GM18499 (cell line): ENCODE results near the gene STX18.
"Not testable (repeated sequence)": the region's sequence is repeated elsewhere in the genome, so short reads cannot be mapped to it uniquely, and the experiment has no call there.

Experiments
- ATAC-seq: cut with Tn5 transposase; IDR thresholded peaks from one replicate; pipeline ENCODE4 v1.9.1; 2021; ENCODE audit warnings: moderate number of reproducible peaks; ENCODE audit not compliant: insufficient read depth, unreplicated experiment

The STX18 gene

DNA sequence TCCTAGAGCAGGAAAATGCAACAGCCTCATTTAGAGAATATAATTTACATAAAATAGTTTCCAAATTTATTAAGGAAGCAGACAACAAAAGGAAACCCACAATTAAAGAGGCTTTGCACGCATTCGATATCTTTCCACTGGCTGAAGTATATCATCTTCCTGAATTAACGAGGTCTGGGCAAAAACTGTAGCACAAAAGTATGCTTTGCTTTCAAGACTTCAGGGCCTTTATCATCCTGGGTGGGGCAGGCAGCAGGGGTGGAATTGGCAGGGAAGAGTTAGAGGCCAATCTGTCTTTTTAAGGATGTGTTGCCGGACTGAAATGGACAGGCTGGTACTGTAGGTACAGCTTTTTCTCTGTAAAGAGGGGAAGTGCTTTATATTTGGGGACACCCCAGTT, 17.0 kb upstream of the STX18 start:
- ATAC-seq: no peak

DNA sequence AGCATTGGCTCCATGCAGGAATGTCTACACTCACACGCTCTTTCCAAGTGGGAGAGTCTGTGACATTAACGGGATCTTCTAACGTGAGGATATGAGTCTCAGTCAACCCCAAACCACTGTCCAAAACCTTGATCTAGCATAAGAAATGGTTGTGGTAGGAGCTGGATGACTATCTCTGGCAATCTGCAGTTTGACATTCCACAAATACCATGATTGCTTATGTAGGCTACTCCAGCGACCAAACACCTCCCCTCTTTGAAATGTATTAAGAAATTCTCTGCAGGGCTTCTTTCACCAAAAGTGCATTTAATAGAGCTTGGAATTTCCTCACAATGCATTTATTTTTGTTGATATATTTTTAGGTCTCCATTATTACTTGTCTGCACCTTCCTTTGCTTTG, 14.1 kb upstream of the STX18 start:
- ATAC-seq: no peak

DNA sequence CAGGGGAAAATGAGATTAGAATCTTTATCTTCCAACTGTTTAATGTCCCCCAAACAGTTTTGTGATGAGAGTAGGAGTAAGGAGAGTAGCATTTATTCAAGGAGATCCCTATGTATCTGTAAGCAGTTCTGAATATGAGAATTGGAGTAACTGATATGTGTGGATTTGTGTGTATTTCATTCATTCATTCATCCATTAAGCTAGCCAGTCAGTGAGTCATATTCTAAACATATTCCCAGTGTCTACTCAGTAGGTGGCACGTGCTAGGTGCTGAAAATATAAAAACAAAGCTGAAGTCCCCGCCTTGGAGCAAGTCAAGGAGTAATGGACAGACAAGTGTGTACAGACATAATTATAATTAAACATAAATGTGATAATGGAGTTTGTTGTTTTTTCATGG, 12.4 kb upstream of the STX18 start:
- ATAC-seq: no peak

DNA sequence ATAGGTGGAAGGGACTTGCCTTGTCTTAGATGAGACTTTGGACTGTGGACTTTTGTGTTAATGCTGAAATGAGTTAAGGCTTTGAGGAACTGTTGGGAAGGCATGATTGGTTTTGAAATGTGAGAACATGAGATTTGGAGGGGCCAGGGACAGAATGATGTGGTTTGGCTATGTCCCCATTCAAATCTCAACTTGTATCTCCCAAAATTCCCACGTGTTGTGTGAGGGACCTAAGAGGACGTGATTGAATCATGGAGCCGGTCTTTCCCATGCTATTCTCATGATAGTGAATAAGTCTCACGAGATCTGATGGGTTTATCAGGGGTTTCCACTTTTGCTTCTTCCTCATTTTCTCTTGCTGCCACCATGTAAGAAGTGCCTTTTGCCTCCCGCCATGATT, 10.2 kb upstream of the STX18 start:
- not testable (repeated sequence) for ATAC-seq

DNA sequence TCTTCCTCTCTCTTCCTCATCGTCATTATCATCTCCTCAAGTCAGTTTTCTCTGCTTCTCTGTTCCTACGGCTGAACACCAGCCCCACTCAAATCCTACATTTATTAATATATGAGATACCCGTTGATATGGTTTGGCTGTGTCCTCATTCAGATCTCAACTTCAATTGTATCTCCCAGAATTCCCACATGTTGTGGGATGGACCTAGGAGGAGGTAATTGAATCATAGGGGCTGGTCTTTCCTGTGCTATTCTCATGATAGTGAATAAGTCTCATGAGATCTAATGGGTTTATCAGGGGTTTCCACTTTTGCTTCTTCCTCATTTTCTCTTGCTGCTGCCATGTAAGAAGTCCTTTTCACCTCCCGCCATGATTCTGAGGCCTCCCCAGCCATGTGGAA, 8.3 kb upstream of the STX18 start:
- not testable (repeated sequence) for ATAC-seq

DNA sequence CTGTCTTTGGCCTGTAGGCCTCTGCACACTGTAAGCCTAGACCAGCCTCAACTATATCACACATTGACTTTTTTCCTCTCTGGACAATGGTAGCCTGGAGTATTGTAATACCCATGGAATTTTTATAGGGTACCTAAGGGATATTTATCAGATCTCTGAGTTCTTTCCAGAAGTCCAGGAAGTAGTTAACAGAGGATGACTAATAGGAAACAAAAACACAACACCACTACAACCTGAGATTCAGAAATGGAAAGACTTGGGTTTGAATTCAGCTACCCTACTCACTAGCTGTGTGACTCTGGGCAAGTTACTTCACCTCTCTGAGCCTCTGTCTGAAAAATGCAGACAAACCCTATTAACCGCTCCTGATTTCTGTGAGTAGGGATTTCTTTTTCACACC, 7.7 kb upstream of the STX18 start:
- ATAC-seq: no peak

DNA sequence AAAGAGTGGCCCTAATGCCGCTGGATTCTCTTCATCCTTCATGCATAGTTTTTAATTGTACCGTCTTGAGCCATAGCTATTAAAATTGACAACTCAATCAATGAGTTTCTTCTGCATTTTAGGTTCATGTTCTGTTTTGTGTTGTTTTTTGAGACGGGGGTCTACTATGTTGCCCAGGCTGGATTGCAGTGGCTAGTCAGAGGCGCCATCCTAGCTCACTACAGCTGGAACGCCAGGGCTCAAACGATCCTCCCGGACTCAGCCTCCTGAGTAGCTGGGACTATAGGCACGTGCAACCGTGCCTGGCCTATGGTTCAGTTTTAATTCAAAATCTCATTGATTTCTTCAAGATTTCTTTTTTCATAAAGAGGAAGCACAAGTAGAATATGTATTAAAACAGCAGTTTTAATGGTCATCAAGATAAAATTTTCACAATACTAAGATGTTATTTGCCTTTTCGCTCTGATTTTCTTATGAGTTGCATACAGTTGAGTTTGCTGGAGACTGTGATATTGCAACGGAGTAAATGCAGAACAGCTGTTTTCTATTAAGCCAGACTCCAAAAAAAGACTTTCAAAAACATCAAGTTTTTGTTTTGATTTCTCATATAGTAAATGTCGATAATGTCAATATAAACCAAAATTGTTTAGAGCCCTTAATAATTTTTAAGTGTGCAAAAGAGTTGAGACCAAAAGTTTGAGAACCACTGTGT, 1.1 kb upstream of the STX18 start:
- ATAC-seq: no peak

DNA sequence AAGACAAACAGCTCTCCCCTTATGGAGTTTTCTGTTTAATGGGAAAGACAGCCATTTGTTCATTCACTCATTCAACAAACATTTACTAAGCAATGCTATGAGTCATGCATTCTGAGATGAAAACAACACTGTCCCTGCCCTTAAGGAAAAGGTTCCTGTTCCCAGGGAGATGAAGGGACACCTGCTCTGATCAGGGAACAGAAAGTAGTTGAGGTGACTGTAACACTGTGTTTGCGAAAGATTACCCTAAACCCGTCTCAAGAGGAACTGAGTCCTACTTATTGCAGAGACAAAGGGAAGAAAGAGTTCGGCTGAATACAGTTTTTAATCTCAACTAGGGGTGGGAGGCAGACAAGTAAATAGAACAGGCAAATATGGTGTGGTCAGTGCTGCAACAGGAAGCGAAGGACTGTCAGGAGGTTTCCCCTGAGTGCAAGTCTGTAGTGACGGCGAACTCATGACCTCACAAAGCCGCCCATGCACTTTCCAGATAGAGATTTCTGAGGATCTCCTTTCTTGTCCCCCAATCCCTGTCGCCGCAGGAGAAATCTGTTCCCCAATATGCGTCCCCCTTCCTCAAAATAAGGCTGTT, 712 bp downstream of the STX18 start:
- ATAC-seq: no peak

DNA sequence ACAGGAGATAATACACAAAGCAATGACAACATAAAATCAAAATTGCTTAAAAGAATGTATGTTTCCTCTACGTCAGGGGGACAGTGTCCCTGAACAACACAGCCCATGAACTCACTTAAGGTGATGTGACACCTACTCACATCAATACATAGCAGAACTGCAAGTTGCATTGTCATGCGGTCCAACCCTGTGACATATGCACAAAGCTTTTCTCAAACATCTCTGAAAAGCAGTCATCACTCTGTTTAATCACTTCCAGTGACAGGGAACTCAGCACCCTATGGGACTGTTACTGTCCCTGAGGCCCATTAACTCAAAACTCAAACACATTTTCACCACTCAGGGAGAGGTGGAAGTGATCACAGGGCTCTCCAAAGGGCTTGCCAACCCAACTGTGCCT, 2.4 kb downstream of the STX18 start:
- no peak for ATAC-seq

DNA sequence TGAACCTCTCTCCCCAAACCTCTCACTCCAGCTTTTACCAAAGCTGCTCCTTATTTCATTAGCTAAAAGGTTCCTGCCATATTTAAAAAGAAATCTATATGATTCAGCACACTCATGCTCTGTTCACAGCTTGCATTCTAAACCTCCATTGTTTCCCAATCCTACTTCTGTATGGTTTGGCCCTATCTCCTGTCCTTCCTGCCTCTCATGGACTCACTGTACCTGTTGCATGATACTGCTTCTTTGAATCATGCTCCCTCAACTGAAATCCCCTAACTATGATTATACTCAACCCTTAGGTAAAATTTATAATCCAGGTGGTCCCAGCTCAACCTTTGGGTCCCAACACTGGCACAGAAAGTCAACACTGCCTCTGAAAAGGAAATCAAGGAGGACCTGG, 6.3 kb downstream of the STX18 start:
- ATAC-seq: no peak

DNA sequence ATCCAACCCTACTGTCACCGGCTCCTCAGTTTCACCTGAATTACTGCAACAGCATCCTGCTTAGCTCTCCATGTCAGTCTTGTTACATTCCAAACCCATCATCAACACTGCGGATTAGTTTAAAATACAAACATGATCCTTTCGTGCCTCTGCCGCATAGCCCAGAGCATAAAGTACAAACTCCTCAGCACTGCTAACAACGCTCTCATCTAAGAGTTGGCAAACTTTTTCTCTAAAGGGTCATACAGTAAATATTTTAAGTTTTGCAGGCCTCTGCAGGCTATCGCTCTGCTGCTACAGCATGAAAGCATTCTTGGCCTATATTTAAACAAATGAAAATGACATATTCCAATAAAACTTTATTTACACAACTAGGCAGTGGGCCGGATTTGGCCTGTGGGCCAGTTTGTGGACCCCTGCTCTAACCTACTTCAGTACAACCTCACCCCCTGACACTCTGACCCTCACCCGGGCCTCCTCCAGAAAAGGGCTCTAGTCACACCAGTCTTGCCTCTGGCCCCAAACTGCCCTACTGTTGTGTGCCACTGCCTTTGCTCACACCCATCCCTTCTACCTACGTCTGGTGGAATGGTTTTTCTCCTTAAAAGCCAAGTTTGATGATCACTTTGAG, 7.2 kb downstream of the STX18 start:
- no peak for ATAC-seq

DNA sequence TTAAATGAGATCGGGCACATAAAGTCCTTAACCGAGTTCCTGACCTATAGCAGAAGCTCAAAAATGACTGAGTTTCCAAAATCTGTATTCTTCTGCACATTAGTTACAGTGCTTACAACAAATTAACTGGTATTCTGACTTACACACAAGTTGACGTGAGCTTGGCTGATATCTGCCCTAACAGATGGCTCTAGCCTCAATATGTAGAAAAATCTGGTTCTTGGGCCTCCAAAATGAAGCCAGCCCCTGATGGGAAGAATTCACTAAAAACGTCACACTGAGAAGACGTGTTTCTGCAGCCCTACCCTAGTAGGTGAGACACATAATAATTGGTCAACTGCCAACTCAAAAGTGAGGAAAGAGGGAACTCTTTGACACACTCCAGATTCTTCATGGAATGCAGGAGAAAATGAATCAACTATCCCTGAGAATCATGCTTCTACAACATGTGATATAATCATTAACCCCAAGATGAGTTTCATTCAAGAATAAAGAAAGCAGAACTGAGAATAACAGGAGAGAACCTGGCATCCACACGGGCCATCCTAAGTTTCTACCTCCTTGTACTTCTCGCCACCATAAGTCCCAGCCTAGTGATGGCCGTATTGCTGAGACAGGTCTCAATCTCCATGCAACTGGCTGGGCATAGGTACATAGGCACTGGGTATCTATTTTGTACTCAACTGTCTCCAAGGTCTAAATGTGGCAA, 8.2 kb downstream of the STX18 start:
- no peak for ATAC-seq

DNA sequence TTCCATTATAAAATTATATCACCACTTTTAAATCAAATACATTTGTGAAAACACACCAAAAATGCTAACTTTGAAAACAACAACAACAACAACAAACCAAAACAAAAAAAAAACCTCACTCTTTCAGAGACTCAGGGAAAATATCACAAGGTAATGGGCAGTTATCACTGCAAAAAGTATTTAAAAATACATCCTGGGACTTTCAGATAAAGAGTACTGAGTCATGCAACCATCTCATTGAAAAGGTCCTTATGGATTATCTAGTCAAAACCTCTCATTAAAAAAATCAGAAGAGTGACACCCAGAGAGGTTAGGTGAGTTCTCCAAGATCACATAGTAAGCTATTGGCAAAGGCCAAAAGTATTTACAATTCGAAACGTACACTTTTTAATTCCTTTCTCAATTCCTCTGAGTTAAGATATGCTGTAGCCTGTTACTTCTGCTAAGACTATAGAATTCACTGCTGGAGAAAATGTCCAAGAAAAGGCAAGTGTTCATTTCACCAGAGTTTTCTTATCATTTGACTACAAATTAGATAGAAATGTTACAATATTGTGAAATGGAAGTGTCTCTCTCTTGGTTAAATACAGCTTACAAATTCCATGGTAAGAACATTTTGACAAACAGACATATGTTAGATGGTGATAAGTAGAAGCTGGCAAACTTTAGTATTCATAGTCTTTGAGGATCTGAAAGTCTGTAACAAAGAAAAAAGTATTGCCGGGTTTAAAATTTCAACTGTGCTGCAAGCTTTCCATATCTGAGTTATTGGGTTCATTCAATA, 9.3 kb downstream of the STX18 start:
- no peak for ATAC-seq

DNA sequence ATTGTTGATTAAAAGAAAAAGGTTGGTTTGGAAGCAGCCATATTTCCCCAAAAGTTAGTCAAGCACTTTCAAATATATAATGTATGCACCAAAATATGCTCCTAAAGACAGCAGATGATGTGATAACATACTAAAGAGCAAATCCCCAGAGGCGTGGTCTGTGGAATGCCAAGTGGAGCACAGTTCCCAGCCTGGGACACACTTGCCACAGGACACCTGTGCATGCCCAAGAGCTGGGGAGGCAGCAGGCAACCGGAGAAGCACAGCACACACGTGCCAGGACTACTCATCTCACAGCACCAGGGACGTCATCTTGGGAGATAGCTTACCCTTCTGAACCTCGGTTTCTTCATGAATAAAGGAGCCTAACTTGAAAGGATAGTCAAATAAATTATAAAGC, 12.5 kb downstream of the STX18 start:
- no peak for ATAC-seq

DNA sequence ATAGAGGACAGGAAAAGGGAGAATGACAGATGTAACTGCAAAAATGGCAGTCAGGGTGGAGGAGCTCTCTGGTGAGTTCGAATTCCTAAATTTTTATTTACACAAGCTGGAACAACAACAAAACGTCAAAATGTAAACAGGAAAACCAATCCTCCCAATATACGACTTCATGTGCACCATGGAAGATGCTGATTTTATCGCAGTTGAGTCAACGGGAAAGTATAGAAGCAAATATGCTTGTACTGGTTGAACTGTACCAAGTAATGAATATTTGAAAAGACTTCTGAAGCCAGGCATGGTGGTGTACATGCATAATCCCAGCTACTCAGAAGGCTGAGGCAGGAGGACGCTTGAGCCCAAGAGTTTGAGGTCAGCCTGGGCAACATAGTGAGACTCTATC, 15.4 kb downstream of the STX18 start:
- ATAC-seq: no peak

DNA sequence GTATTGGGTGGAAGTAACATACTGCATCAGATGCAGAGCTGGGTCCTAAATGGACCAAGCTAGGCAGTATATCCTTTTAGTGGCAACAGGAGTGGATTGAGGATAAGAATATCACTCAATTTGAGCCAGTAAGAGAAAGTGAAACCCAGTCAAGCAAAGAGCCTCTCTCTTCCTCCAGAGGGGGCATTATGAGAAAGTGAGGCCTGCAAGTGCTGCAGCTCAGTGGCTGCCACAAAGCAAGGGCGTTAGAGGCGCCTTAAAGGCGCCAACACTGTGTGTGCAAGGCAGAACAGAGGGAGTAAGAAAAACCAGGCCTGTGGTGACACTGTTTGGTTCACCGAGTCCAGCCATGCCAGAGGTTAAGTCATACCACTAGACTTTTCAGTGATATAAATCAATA, 17.5 kb downstream of the STX18 start:
- peak; percentile 87 for ATAC-seq

DNA sequence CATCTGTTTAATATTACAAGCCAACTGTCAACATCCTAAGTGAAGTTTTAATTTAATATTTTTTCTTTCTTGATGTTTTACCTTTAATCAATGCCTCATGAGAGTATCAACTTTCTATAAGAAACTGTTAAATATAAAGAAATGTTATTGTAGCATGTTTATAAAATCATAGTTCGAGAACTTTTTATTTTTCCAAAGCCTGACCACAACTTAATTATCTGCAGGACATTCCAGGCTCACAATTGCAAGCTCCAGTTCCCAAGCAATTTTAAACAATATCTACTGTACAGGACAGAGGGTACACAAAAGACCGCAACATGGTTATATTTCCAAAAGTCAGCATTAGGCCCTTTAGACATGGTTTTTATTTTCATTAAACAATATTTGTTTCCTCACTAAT, 20.1 kb downstream of the STX18 start:
- ATAC-seq: no peak

DNA sequence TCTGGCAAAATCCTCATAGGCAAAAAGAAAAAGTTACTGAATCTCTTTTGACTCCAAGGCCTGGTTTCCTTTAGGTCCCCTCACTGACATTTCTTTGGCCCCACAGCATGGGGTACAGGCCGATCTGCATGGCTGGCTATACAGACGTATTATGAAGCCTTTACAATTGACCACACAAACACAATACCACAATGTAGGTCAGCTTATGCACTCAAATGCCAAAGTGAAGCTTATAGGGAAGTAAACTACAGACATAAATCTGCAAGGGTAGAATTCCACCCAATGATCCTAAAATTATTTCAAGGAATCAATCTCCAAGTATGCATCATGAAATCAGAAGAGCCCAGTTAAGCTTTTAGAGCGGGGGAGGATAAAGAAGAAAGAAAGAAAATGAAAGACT, 20.7 kb downstream of the STX18 start:
- no peak for ATAC-seq

DNA sequence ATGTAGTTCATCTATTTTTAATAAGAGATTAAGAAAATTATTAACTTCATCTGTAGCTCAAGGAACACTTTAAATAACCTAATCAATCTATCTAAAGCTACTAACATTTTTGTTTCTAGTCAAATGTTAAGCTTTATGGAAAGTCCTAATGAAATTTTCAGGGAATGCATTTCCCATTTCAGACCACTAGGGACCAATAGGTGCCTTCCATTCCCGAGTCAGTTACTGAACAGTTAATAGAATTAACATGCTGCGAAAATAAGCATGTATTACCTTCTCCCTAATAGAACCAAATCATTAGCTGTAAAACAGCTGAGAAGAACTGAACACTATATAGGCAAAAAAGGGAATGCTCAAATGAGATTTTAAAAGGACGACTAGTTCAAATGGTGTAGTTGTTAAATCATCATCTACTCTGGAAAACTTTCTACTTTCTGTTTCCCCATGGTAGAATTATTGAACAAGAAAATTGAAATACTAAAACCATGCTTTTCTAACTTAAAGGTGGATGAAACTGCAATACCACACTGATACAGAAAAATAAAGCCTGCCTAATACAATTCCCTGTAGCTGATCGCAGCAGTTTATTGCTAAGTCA, 22.5 kb downstream of the STX18 start:
- no peak for ATAC-seq

DNA sequence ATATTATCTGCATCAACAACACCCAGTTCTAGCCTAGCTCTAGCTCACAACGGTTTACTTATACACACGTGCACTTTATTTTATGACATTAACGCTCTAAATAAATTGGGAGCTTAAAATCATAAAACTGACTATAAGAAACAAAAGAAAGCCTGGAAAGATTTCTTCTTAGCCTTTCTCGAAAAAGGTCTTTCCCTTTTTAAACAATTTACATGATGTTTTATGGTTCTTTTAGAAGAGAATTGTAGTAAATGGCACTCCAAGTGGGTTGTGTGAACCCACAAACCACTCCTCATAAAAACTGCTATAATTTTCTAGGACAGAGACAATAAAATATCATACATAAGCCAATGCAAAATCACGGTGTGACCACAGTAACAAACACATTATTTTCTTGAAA, 23.1 kb downstream of the STX18 start:
- ATAC-seq: no peak
